Choroid plexus epithelial cell (primary cell): ENCODE measurements around the gene ADAMTS17.

Experiments
- DNase-seq: peaks from one replicate; pipeline ENCODE4 v3.0.0-alpha.2; 2010; ENCODE audit warnings: low read depth
- H3K4me3 ChIP-seq: 2 replicates; pipeline ENCODE4 v1.5.1; 2011; ENCODE audit warnings: low read depth, mild to moderate bottlenecking, control low read depth, low read length, moderate library complexity
- CTCF ChIP-seq: conservative IDR thresholded peaks from 2 replicates; pipeline ENCODE4 v1.5.1; 2011; ENCODE audit warnings: low read depth, mild to moderate bottlenecking, control low read depth, inconsistent platforms, low read length, moderate library complexity

ADAMTS17 gene

GRCh38 chr15:100263721-100264455 is 77.9 kb downstream of the ADAMTS17 start:
- DNase-seq: no peak
- no peak for TF ChIP-seq CTCF
- H3K4me3 ChIP-seq: no peak overlapping the region

GRCh38 chr15:100263031-100263430 is 78.7 kb downstream of the ADAMTS17 start:
- H3K4me3 ChIP-seq: no peak overlapping the region
- DNase-seq: no peak
- TF ChIP-seq CTCF: no peak

- no peak for TF ChIP-seq CTCF
- no peak for DNase-seq
- H3K4me3 ChIP-seq: no peak overlapping the region
Observed at GRCh38 chr15:100261302-100262240, 80.2 kb downstream of the ADAMTS17 start.

GRCh38 chr15:100259266-100259665 is 82.5 kb downstream of the ADAMTS17 start:
- TF ChIP-seq CTCF: no peak
- DNase-seq: no peak
- no peak overlapping the region for H3K4me3 ChIP-seq

GRCh38 chr15:100256970-100257650 is 84.7 kb downstream of the ADAMTS17 start:
- TF ChIP-seq CTCF: no peak
- DNase-seq: no peak
- H3K4me3 ChIP-seq: no peak overlapping the region

- no peak overlapping the region for H3K4me3 ChIP-seq
- DNase-seq: no peak
- no peak for TF ChIP-seq CTCF
Observed at GRCh38 chr15:100256101-100256969, 85.4 kb downstream of the ADAMTS17 start.
